Fibroblast of peridontal ligament (primary cell): Measurements from ENCODE around the gene RAPGEF1.
"Not testable (repeated sequence)": the region's sequence is repeated elsewhere in the genome, so short reads cannot be mapped to it uniquely, and the experiment has no call there.

Experiments
- DNase-seq: peaks from one replicate; pipeline ENCODE4 v3.0.0-alpha.2; 2010; ENCODE audit errors: extremely low read depth

Gene RAPGEF1

DNA sequence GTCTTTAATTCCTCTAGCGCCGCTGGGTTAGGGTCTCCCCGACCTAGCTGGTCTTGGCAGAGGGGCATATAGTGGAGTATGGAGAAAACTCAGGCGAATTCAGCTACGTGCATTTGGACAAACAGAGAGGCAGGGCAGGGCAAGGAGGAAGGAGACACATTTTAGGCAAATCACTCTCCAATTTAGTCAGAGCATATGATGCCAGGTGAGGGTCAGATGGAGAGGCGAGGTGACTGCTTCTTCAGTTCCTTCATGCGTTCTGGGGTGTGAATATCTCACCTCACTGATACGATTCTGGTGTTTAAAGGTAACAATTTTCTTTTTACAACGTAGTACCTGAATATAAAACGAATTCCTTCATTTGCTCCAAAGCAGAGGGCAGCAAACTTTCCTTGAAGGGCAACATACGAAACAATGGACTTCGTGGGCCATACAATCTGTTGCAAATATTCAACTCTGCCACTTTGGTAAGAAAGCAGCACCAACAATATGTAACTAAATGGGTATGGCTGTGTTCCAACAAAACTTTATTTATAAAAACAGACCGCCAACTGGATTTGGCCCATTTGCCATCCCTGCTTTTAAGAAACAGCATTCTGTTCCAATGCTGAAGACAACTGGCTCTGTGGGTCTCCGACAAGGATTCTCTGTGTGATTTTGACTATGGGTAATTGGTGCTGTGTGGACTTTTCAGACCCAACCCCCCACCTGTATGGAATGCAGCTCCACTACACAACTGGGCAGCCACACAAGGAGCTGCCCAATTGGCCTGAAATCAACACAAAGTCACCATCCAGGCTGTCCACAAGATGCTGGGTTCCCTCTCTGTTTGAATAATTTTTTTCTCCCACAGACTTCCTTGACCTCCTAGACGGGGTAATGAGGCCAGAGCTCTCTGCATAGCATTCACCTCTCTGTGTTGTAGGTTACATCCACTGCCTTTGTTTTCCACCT lies 53.8 kb downstream of the RAPGEF1 start:
- DNase-seq, result no peak

DNA sequence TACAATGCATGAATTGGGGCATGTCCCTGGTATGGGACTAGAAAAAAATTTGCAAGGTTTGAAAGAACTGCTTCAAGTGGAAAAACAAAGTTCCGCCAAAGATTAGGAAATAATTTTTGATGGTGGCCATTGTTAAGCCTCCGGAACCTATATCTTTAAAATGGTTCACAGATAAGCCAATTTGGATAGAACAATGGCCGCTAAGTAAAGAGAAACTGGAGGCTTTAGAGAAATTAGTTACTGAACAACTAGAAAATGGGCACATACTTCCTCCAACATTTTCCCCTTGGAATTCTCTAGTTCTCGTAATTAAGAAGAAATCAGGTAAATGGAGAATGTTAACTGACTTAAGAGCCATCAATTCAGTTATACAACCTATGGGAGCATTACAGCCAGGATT lies 56.8 kb downstream of the RAPGEF1 start:
- DNase-seq, result not testable (repeated sequence)

- no peak for DNase-seq
These were observed 57.6 kb downstream of the RAPGEF1 start for GRCh38 chr9:131682261-131682660.

DNA sequence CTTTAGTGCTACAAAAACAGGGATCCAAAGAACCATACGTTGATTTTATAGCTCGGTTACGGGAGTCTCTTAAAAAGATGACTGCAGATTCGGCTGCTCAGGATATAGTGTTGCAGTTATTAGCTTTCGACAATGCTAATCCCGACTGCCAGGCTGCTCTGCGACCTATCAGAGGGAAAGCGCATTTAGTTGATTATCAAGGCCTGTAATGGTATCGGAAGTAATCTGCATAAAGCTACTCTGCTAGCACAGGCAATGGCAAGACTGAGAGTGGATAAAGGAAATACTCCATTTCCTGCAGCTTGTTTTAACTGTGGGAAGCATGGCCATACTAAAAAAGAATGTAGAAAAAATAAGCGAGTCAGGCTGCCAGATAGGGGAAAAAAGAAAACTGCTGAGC lies 58.0 kb downstream of the RAPGEF1 start:
- not testable (repeated sequence) for DNase-seq

- not testable (repeated sequence) for DNase-seq
These were observed 58.8 kb downstream of the RAPGEF1 start for GRCh38 chr9:131681108-131681507.

DNA sequence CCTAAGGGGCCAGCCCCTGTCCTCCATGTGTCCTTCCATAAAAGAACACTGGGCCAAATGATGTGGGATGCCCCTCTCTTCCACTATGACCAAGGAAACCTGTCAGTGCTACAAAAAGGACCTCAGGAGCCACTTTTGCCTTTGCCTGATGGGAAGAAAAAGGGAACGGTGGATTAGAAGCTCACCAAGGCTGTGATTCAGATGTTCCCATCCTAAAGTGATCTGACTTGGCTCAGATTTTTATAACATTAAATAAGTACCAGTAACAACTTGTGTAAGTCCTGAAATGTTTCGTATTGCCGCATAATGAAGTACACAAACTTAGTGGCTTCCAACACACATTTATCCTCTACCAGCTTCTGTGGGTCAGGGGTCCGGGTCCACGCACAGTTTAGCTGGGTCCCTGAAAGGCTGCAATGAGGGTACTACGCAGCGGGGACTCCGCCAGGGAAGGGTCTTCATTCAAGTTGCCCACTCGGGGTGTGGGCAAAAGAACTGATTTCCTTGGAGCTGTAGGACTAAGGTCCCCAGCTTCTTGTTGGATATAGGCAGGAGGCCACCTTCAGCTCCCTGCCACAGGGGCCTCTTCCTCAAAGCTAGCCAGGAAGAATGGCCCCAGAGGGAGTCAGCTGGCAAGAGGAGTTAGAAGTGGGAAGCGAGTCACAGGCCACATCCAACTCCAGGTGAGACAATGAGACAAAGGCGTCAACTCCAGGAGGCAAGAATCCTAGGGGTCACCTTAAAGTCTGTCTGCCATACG lies 60.4 kb downstream of the RAPGEF1 start:
- DNase-seq, result peak; percentile 17

GRCh38 chr9:131678499-131679111 lies 61.3 kb downstream of the RAPGEF1 start:
- peak; percentile 97 for DNase-seq

- peak; percentile 74 for DNase-seq
These were observed 62.3 kb downstream of the RAPGEF1 start for GRCh38 chr9:131677444-131678180.

DNA sequence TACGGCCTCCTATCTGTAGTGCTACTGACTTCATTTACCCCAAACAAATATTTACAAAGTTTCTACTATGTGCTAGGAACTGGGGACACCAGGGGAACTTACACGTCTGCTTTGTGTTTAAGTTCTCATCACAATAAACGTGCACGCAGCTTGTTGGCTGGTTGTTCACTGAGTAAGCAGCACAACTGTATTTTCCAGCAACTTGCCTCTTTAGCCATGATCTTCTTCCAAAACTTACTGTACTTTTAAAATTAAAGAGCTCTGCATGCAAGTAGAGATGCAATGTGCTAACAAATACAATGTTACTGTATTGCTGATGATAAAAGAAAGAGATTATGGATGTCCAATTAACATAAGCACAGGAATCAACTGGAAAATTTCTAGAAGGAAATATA lies 62.8 kb downstream of the RAPGEF1 start:
- peak; percentile 52 for DNase-seq

DNA sequence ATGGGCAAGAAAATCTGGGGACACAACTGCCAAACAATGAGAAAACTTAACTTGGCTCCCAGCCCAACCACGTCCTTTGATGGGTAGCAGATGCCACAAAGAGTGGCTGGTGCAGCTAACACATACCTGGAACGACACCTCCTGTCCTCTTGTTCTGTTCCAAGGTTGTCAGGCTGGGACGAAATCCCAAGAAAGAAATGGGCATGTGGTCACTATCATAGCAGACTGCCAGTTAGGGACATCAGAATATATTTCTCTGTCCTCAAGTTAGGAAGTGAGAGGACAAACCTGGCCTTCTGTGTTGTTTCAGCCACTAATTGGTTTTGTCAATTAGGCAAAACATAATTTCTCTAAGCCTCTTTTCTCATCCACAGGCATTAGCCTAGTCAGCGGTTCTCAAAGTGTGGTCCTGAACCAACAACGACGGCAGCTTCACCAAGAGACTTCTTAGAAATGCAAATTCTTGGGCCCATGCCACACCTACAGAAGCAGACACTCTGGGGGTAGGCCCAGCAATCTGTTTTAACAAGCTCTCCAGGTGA lies 63.4 kb downstream of the RAPGEF1 start:
- DNase-seq, result peak; percentile 8

GRCh38 chr9:131675437-131676022 lies 64.3 kb downstream of the RAPGEF1 start:
- no peak for DNase-seq

DNA sequence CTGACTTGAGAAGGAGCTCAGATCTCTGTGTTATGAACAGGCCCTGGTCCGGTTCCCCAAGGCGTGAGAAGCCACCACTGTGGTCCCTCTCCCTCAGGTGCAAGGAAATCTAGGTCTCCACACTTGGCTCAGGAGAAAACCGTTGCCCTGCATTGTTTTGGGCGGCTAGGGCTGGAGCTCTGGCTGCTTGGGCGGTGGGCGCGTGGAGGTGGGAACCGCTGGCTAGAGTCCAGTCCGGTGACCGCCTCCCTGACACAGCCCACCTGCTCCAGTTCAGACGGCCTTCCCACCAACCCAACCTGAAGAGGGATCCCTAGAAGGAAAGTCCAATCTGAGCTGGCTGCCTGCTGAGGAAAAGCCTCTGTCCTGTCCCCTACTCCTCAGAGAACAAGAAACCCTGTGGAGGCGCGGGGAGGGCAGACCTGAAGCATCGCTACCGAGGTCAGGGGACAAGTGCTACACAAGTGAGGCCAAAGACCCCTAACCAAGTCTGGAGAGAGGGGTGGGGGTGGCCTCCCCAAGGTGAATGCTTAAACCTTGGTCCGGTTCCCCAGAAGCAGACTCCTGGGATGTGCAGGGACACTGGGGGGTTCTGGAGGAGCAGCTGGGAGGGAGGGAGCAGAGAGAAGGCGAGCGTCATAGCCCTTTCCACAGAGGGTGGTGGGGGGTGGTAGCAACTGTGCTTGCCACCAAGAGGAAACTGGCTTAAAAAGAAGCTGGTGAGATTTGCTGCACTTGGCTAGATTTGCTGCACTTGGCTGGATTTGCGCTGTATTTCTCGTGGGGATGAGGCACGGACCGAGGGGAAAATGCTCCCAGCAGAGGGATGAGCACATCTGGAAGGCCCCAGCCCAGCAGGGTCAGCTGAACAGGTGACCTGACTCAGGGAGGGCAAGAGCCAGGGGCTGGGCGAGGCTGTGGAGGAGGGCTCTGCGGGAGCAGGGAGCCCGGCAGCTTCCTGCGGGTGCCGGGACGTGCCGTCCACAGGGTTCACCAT lies 65.2 kb downstream of the RAPGEF1 start:
- DNase-seq, result no peak

DNA sequence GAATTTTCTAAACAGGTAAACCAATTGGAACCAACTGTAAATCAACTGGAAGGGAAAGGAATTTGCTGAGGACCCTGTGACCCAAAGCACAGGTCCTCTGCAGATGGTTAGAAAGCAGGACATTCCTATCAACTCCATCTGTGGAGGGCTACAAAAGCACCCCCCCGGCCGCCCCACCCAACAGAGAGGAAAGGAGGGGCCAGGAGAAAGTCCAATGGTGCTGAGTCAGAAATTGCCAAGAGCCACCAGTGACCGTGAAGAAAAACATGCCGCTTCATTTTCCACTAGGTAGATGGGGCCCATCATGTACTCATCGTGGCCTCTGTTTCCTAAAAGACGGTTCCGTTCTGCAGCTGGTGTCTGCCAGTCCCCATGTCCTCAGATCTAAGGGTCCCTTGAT lies 66.3 kb downstream of the RAPGEF1 start:
- no peak for DNase-seq

GRCh38 chr9:131673068-131673467 lies 66.8 kb downstream of the RAPGEF1 start:
- DNase-seq, result no peak

DNA sequence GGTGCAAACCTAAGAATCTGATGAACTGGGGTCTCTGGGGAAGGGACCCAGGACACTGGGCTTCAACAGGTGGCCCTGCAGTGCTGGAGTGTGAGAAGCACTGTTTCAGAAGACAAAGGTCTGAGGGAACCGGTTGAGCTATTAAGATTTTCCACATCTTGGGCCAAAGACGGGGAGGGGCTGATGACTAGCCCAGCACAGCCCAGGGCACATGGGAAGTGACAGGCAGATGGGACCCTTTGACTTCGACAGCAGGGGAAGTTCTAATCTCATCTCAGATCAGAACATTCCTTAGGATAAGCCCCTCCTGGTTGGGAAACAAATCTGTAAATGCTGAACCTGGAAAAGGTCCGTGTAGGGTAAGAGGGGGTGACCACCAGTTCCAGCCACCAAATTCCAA lies 67.4 kb downstream of the RAPGEF1 start:
- DNase-seq, result no peak

GRCh38 chr9:131671133-131671520 lies 68.7 kb downstream of the RAPGEF1 start:
- DNase-seq, result no peak

DNA sequence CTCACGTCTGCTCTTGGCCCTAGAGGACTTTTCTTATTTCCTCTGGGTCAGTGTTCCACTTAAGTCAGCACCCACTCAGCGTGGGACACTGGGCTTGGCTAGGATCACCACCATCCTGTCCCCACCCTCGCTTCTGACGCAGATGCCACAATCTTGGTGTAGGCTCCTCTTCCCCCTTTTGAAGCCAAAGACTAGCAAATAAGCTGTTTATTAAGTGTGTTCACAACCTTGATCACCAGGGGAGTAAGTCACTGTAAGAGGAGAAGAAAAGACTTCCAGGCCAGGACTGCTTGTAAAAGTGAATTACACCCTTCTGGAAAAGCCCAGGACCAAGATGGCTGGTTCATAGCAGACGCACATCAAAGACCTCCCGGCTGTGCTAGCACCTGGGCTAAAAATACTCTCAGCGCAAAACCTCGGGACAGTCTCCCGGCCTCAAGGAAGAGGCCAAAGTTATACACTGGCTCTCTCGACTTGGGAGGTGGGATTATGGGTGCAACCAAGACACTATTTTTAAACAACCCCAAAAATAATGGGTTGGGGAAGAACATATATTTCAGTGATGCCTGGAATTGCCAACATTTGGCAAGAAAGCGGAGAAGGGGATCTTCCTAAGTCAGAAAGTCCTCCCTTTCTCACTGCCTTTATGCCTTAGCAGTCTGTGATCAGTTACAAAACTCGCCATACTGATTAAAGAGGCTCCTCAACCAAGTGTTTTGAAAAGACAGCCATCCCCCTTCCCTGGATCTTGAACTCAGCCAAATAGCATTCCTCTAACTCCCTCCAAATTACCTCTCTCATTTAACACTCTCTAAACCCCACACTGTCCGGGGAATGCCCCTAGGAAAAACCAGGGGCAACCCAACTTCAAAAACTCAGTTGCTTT lies 69.4 kb downstream of the RAPGEF1 start:
- DNase-seq, result no peak

DNA sequence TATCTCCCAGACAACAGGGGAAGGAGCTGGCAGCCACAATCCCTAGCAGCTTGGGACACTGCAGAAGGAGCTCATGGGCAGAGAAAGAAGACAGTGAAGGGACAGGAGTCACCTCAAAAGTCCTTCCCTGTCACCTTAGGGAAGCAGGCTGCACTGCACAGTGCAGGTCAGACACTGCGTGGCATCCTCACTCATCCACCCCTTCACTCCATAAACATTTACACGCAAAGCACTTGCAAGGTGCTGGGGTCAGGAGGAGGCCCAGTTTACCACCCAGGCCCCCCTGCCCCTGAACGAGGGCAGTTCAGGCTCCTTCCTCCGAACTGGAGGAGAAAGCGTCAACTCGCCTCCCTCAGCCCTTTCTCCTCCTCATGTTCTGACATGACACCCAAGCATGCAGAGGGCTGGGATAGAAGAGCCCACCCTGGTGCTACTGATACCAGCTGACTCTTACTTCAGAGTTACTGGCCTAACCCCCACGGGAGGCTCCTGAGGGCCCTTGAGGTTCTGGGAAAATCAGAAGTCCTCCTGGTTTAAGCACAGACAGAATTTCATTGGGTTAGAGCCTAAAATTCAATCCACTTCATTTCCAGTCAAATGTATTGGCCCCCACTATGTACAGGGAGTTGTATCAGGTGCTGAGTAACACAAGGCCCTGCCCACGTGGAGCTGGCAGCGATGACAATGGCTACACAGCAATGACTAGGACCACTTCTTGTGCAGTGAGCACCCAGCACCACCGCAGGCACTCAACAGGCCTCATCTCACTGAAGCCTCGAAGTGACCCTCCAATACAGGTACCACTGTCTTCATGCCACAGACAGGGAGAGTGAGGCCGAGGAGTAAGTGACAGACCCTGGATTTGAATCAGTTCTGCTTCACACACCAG lies 70.4 kb downstream of the RAPGEF1 start:
- DNase-seq, result no peak
